BE2C (cell line): Measurements from ENCODE around the gene SLC22A23.

Source experiments
- DNase-seq: peaks from one replicate; pipeline ENCODE4 v3.0.0-alpha.2; 2020
- H3K27me3 ChIP-seq: fragments of 250-450 bp; sonication (Bioruptor Pico); 2 replicates; pipeline ENCODE4 v1.5.1; 2020; ENCODE audit warnings: mild to moderate bottlenecking
- H3K36me3 ChIP-seq: fragments of 250-450 bp; sonication (Bioruptor Pico); 2 replicates; pipeline ENCODE4 v1.5.1; 2020; ENCODE audit warnings: mild to moderate bottlenecking
- H3K4me1 ChIP-seq: fragments of 250-450 bp; sonication (Bioruptor Pico); 2 replicates; pipeline ENCODE4 v1.5.1; 2020
- H3K4me3 ChIP-seq: 2 replicates; pipeline ENCODE4 v1.5.1; 2011; ENCODE audit warnings: low read depth, low read length
- H3K9me3 ChIP-seq: fragments of 250-450 bp; sonication (Bioruptor Pico); 2 replicates; pipeline ENCODE4 v1.5.1; 2020
- CTCF ChIP-seq: IDR thresholded peaks from 2 replicates; pipeline ENCODE4 v1.5.1; 2012; ENCODE audit warnings: mild to moderate bottlenecking, low read depth, low read length

The SLC22A23 gene

DNA sequence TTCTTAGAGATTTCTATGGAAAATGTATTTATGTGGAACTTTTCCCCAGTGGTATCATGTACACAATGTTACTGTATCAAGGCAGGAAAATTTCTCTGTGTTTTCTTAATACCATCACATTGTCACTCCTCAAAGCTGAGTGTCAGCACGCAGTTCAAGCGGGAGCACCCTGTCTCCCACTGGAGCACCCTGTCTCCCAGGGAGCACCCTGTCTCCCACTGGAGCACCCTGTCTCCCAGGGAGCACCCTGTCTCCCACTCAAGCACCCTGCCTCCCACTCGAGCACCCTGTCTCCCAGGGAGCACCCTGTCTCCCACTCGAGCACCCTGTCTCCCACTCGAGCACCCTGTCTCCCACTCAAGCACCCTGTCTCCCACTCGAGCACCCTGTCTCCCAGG is 146.8 kb downstream of the SLC22A23 start:
- DNase-seq = no peak
- TF ChIP-seq CTCF = no peak
- Histone ChIP-seq H3K36me3 (no peaks in the 10 kb centered on the region), H3K4me3 (no peak overlapping the region), H3K4me1 (no peaks in the 10 kb centered on the region), H3K9me3 (no peaks in the 10 kb centered on the region), H3K27me3 (peaks cover 22% of the 10 kb centered on the region)

GRCh38 chr6:3309391-3310050 is 147.3 kb downstream of the SLC22A23 start:
- no peaks in the 10 kb centered on the region for H3K4me1 ChIP-seq
- peaks cover 22% of the 10 kb centered on the region for H3K27me3 ChIP-seq
- DNase-seq = no peak

DNA sequence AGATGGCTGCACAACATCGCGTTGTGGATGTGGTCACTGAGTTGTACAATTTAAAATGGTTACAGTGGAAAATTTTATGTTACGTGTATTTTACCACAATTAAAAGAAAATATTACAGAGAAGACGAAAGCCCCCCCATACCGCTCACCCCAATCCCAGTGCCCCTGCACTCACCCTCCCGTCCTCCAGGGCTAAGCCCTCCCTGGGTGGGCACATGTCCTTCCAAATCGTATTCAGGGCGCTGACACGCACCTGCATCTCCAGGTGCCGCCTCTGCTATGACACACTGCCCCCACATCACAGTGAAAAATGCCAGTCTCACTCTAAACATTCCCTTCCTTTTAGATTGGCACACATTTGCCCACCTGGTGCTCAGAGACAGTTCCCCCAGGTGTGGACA is 148.7 kb downstream of the SLC22A23 start:
- peaks cover 19% of the 10 kb centered on the region for H3K27me3 ChIP-seq
- DNase-seq = no peak
- H3K36me3 ChIP-seq = no peaks in the 10 kb centered on the region
- H3K4me1 ChIP-seq = no peaks in the 10 kb centered on the region
- no peak for TF ChIP-seq CTCF
- H3K4me3 ChIP-seq = no peak overlapping the region
- H3K9me3 ChIP-seq = no peaks in the 10 kb centered on the region

More at GRCh38 chr6:3309391-3310050, 147.3 kb downstream of the SLC22A23 start:
- Histone ChIP-seq H3K9me3 (no peaks in the 10 kb centered on the region), H3K36me3 (no peaks in the 10 kb centered on the region), H3K4me3 (no peak overlapping the region)
- TF ChIP-seq CTCF = no peak

DNA sequence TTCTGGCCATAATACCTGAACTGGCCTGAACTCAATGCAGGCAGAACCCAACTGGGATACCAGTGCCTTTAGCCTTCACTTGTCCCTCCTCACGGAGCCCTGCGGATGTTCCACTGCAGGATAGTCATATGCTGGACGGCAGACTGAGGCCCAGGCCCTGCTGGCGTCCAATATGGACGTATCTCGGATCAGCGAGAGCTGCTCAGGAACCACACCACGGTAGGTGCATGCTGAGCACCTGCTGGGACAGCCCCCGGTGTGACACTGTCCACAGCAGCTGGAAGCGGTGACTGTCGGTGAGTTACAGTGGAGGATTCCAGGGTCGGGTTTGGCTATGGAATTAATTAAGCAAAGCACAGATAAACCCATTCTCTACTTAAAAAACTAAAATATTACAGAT is 149.4 kb downstream of the SLC22A23 start:
- H3K36me3 ChIP-seq = no peaks in the 10 kb centered on the region
- no peak for DNase-seq
- H3K4me1 ChIP-seq = no peaks in the 10 kb centered on the region
- H3K9me3 ChIP-seq = no peaks in the 10 kb centered on the region
- no peak for TF ChIP-seq CTCF
- no peak overlapping the region for H3K4me3 ChIP-seq
- H3K27me3 ChIP-seq = peaks cover 16% of the 10 kb centered on the region

DNA sequence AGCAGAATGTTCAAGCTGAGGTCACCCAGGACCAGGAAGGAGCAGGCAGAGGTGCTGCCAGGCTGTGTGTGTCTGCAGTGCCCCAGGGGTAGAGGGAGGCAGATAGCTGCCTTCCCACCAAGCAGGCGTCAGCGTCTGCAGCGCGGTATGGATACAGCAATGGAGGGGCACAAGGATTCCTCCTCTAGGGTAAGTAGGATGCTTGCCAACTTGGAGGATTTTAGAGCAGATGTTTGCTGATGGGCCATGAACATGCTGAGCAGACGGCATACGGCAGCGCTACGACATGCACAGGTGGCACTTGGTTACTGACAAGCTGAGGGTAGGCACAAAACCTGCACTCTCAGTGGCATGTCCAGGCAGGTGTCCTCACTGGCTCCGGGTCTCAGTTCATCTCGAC is 150.0 kb downstream of the SLC22A23 start:
- H3K36me3 ChIP-seq = no peaks in the 10 kb centered on the region
- no peaks in the 10 kb centered on the region for H3K4me1 ChIP-seq
- H3K27me3 ChIP-seq = peaks cover 18% of the 10 kb centered on the region
- DNase-seq = no peak
- H3K4me3 ChIP-seq = no peak overlapping the region
- TF ChIP-seq CTCF = no peak
- no peaks in the 10 kb centered on the region for H3K9me3 ChIP-seq

DNA sequence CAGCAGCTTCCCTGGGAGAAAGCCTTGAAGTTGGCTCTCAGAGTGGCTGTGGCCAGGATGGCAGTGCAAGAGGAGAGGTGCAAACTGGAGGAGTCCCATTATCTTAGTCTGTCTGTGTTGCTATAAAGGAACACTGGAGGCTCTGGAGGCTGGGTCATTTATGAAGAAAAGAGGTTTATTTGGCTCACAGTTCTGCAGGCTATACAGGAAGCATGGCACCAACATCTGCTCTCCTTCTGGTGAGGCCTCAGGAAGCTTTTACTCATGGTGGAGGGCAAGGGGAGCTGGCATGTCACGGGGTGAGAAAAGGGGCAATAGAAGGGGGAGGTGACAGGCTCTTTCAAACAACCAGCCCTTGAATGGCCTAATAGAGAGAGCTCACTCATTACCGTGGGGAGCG is 151.0 kb downstream of the SLC22A23 start:
- H3K4me3 ChIP-seq = no peak overlapping the region
- no peaks in the 10 kb centered on the region for H3K36me3 ChIP-seq
- no peaks in the 10 kb centered on the region for H3K9me3 ChIP-seq
- H3K27me3 ChIP-seq = peaks cover 22% of the 10 kb centered on the region
- DNase-seq = no peak
- no peak for TF ChIP-seq CTCF
- H3K4me1 ChIP-seq = no peaks in the 10 kb centered on the region
